Thyroid gland (tissue), 4 donors: ENCODE results near the gene CLDN1. TPM values are rescaled to one million over a fixed set of nuclear protein-coding genes. Genes with fewer than 3 reads are reported as not detected.

Source experiments
- DNase-seq, 2 donors: peaks; one replicate each; pipeline ENCODE4 v3.0.0-alpha.2; 2019
- H3K27ac ChIP-seq, 3 donors: fragments of 200-600 bp; sonication (generic); 1 replicate in 2 of 3; 2 replicates in 1 of 3; pipeline ENCODE4 v1.5.1; 2016 to 2019; ENCODE audit warnings: mild to moderate bottlenecking in 1 of 3, moderate library complexity in 1 of 3
- H3K27me3 ChIP-seq: fragments of 200-600 bp; sonication (generic); one replicate; pipeline ENCODE4 v1.5.1; 2019
- H3K36me3 ChIP-seq, 2 donors: fragments of 200-600 bp; sonication (generic); one replicate each; pipeline ENCODE4 v1.5.1; 2016 to 2019
- H3K4me1 ChIP-seq, 2 donors: fragments of 200-600 bp; sonication (generic); one replicate each; pipeline ENCODE4 v1.5.1; 2017 to 2019
- H3K4me3 ChIP-seq, 3 donors: fragments of 200-600 bp; sonication (generic); replicated peaks in 1 of 3; 1 replicate in 2 of 3; 2 replicates in 1 of 3; pipeline ENCODE4 v1.5.1; 2016; ENCODE audit warnings: mild to moderate bottlenecking in 1 of 3
- H3K9me3 ChIP-seq: fragments of 200-600 bp; sonication (generic); one replicate; pipeline ENCODE4 v1.5.1; 2017
- POLR2A ChIP-seq, 2 donors: fragments of 450-650 bp; IDR thresholded peaks; one replicate each; pipeline ENCODE4 v1.6.1; 2017; ENCODE audit warnings: antibody characterized with exemption in 2 of 2, mild to moderate bottlenecking in 2 of 2, moderate library complexity in 1 of 2
- WGBS, 2 donors: methylation state at CpG; one replicate each; pipeline ENCODE4 v1.1.5; 2017; 5-methylcytosine and 5-hydroxymethylcytosine counted together
- intact Hi-C: fragments of 100-400 bp; cut with DNase I; formaldehyde crosslinking; loops from one replicate; pipeline ENCODE4 v1.15.1; 2023
- total RNA-seq, 4 donors: library from RNA; depleted of rRNA; stranded (reverse); fragments of >200 nt; gene quantifications; one replicate each; pipeline ENCODE4 v1.2.3, GENCODE V29; 2016
- TF ChIP-seq, protein P1 (sequence below), 6 experiments: fragments of 200-600 bp in 3 of 6; fragments of 450-650 bp in 3 of 6; sonication (generic) in 3 of 6; IDR thresholded peaks; one replicate each; pipeline ENCODE4 v1.5.1; 2016 to 2019; ENCODE audit warnings: antibody characterized with exemption in 6 of 6, mild to moderate bottlenecking in 2 of 6, inconsistent platforms in 1 of 6, moderate library complexity in 1 of 6

CLDN1 gene
- total RNA-seq, 4 donors from 2014 or later = 5.1 to 29.2 (median 8.5) TPM

DNA sequence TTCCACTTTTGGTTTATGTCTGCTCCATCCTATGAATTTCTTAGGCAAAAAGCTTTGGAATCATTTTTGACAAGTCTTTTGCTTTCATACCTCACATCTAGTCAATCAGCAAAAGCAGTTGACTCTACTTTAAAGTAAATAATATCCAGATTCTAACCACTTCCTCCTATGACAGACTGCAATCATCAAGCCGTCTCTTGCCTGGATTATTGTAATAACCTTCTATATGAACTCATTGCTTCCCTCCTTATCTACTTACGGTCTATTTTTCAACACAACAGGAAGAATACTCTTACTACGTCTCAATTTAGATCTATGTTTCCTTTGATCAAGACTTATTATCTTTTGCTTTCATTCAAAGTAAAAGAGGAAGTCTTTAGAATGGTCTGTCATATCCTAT lies 20.7 kb downstream of the CLDN1 start:
- intact Hi-C loops = no loop called here
- no peak overlapping the region for H3K27ac ChIP-seq
- no peak overlapping the region for H3K4me3 ChIP-seq
- H3K27me3 ChIP-seq = no peaks in the 10 kb centered on the region
- no peaks in the 10 kb centered on the region for H3K36me3 ChIP-seq
- H3K9me3 ChIP-seq = no peaks in the 10 kb centered on the region
- 65 to 70% methylated on average over 3 of the region's 3 CpGs for WGBS, 2 donors
- TF ChIP-seq, protein P1, sequence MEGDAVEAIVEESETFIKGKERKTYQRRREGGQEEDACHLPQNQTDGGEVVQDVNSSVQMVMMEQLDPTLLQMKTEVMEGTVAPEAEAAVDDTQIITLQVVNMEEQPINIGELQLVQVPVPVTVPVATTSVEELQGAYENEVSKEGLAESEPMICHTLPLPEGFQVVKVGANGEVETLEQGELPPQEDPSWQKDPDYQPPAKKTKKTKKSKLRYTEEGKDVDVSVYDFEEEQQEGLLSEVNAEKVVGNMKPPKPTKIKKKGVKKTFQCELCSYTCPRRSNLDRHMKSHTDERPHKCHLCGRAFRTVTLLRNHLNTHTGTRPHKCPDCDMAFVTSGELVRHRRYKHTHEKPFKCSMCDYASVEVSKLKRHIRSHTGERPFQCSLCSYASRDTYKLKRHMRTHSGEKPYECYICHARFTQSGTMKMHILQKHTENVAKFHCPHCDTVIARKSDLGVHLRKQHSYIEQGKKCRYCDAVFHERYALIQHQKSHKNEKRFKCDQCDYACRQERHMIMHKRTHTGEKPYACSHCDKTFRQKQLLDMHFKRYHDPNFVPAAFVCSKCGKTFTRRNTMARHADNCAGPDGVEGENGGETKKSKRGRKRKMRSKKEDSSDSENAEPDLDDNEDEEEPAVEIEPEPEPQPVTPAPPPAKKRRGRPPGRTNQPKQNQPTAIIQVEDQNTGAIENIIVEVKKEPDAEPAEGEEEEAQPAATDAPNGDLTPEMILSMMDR (IDR thresholded peaks at IDR 0.05) = no peak
- no peak for TF ChIP-seq POLR2A (IDR thresholded peaks at IDR 0.05)
- DNase-seq = no peak
- no peaks in the 10 kb centered on the region for H3K4me1 ChIP-seq

DNA sequence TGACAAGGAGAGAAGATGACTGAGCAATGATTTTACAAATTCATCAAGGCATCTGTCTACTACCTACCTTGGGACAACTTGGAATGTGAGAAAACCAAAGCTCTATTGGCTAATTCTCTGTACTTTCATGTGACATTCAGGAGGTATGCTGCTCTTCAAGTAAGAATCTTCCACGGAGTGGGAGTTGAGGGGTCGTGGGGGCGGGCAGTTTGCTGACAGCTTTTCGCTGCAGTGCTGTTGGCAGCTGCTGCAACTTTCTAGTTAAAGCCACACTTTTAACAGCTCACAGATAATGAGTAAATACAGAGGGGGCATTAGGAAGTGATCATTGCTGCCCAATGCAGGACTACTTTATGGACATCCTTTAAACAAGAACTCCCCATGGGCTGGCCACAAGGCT lies 22.3 kb downstream of the CLDN1 start:
- no peak overlapping the region for H3K4me3 ChIP-seq
- H3K27me3 ChIP-seq = no peaks in the 10 kb centered on the region
- WGBS, 2 donors = 68% methylated on average over 4 of the region's 4 CpGs
- H3K27ac ChIP-seq = no peak overlapping the region
- H3K9me3 ChIP-seq = no peaks in the 10 kb centered on the region
- intact Hi-C loops = no loop called here
- no peak for DNase-seq
- H3K4me1 ChIP-seq = no peaks in the 10 kb centered on the region
- TF ChIP-seq, protein P1 (IDR thresholded peaks at IDR 0.05) = no peak
- TF ChIP-seq POLR2A (IDR thresholded peaks at IDR 0.05) = no peak
- no peaks in the 10 kb centered on the region for H3K36me3 ChIP-seq

DNA sequence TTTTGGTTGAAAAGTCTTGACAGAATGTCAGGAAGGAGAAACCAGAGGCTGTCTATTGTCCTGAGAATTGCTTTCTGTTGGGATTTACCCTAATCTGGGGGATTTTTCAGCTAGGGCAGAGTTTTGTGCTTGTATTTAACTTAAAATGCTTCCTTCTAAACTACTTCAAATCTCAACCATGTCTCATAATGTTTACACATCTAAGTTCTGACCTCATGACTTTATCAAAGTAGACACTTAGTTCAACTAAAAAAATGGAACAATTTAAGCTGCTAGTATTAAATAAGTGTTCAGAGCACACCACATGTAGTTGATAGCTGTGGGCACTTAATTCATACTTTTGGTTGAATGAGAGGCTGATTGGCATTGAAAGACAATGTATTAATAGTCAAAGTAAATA lies 28.2 kb downstream of the CLDN1 start:
- no peak for DNase-seq
- Histone ChIP-seq H3K9me3 (no peaks in the 10 kb centered on the region), H3K27ac (no peak overlapping the region), H3K4me1 (no peaks in the 10 kb centered on the region), H3K36me3 (no peaks in the 10 kb centered on the region), H3K4me3 (no peak overlapping the region), H3K27me3 (no peaks in the 10 kb centered on the region)
- intact Hi-C loops = no loop called here
- no peak for TF ChIP-seq POLR2A (IDR thresholded peaks at IDR 0.05)
- TF ChIP-seq, protein P1 (IDR thresholded peaks at IDR 0.05) = no peak

DNA sequence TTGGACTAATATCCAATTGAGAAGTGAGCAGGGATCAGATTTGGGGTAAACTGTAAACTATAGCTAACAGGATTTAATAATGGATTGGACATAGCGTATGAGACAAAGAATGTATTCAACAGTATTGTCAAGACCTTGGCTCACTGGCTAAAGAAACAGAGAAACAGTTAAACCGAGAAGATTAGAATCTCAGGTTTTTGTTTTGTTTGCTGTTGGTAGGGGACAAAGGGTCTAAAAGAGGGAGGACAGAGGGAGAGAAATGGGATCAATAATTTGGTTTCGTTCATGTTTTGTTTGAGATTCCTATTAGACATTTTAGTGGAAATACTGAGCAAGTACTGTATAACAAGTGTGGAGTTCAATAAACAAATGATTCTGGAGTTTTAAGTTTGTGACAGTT lies 28.6 kb downstream of the CLDN1 start:
- TF ChIP-seq, protein P1 (IDR thresholded peaks at IDR 0.05) = no peak
- no peak for TF ChIP-seq POLR2A (IDR thresholded peaks at IDR 0.05)
- Histone ChIP-seq H3K4me1 (no peaks in the 10 kb centered on the region), H3K27ac (no peak overlapping the region), H3K4me3 (no peak overlapping the region), H3K36me3 (no peaks in the 10 kb centered on the region), H3K27me3 (no peaks in the 10 kb centered on the region), H3K9me3 (no peaks in the 10 kb centered on the region)
- intact Hi-C loops = no loop called here
- 78 to 81% methylated on average over 3 of the region's 3 CpGs for WGBS, 2 donors
- DNase-seq = no peak

DNA sequence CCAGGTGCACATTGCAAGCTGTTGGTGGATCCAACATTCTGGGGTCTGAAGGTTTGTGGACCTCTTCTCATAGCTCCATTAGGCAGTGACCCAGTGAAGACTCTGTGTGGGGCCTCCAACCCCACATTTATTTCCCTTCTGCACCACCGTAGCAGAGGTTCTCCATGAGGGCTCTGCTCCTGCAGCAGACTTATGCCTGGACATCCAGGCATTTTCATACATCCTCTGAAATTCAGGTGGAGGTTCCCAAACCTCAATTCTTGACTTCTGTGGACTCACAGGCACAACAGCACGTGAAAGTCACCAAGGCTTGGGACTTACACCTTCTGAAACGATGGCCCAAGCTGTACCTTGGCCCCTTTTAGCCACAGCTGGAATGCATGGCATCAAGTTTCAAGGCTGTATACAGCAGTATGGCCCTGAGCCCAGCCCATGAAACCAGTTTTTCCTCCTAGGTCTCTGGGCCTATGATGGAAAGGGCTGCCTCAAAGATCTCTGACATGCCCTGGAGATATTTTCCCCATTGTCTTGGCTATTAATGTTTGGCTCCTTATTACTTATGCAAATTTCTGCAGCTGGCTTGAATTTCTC lies 30.2 kb downstream of the CLDN1 start:
- Histone ChIP-seq H3K27me3 (no peaks in the 10 kb centered on the region), H3K36me3 (no peaks in the 10 kb centered on the region), H3K27ac (no peak overlapping the region), H3K4me1 (no peaks in the 10 kb centered on the region), H3K4me3 (no peak overlapping the region), H3K9me3 (no peaks in the 10 kb centered on the region)
- TF ChIP-seq, protein P1 (IDR thresholded peaks at IDR 0.05) = no peak
- TF ChIP-seq POLR2A (IDR thresholded peaks at IDR 0.05) = no peak
- DNase-seq = no peak
- 75 to 84% methylated on average over 3 of the region's 3 CpGs for WGBS, 2 donors
- intact Hi-C loops = no loop called here
